GM19193 (cell line): ENCODE measurements around the gene CACHD1.

Source experiments
- POLR2A ChIP-seq: IDR thresholded peaks from 4 replicates; pipeline ENCODE4 v1.6.1; 2011; ENCODE audit not compliant: insufficient read depth, insufficient read length; ENCODE audit errors: extremely low read depth

Gene CACHD1

GRCh38 chr1:64727861-64728260 is 257.9 kb downstream of the CACHD1 start:
- no peak for TF ChIP-seq POLR2A

DNA sequence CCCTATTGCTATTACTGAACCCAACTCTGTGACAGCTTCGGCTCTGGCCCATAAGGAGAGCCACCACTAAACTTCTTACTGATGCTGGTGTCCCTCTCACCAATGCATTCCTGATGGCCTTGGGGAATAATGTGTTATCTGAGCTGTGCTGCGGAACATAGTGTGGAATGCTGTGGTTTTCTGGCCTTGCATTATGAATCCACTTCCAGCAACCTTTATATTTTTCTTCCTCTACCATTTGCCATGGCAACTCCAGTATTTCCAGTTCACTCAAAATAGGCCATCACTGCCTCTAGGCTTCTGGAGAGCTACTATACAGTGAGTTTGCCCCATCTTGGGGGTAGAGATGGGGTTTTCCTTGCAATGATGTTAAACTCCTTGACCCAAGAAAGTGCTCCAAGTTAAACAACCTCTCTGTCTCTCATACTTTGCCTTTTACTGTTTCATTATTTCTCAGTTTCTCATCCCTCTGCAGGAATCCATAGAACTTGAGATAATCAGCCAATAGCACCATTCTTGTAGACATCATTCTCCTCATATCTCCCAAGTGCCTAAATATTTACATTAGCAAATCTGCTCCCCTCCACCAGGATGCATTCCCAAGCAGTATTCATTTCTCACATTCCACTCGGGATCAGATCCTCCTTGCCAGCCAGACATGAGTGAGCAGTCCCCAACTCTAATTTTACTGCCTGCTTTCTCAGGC is 263.8 kb downstream of the CACHD1 start:
- TF ChIP-seq POLR2A, result no peak

DNA sequence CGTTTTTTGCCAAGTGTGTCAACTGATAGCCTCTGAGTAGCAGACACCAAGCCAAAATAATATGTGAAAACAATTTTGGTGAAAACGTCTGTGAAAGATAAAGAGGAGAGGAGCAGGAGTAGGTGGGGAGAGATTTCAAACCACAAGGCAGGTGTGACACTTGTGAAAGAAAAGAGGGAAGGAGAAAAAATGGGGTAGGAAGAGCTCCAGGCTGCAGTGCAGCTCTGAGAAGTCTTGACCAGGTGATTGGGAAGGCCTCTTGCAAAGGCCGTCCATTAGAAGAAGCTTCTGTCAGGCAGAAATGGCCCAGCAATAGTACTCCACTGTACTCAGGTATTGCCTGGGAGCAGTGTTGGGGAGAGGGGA is 264.3 kb downstream of the CACHD1 start:
- TF ChIP-seq POLR2A, result no peak
